ENCODE results near the gene OSMR. TPM values are rescaled to one million over a fixed set of nuclear protein-coding genes. Genes with fewer than 3 reads are reported as not detected.

The OSMR gene
- total and polyA plus RNA-seq, 2 experiments from 2014 or later, result 1.5 to 2.6 TPM

- no peak for TF ChIP-seq ZNF462 (CRISPR knock-in tag; IDR thresholded peaks at IDR 0.05)
Measured at GRCh38 chr5:38806775-38807258, 39.0 kb upstream of the OSMR start (continued).

DNA sequence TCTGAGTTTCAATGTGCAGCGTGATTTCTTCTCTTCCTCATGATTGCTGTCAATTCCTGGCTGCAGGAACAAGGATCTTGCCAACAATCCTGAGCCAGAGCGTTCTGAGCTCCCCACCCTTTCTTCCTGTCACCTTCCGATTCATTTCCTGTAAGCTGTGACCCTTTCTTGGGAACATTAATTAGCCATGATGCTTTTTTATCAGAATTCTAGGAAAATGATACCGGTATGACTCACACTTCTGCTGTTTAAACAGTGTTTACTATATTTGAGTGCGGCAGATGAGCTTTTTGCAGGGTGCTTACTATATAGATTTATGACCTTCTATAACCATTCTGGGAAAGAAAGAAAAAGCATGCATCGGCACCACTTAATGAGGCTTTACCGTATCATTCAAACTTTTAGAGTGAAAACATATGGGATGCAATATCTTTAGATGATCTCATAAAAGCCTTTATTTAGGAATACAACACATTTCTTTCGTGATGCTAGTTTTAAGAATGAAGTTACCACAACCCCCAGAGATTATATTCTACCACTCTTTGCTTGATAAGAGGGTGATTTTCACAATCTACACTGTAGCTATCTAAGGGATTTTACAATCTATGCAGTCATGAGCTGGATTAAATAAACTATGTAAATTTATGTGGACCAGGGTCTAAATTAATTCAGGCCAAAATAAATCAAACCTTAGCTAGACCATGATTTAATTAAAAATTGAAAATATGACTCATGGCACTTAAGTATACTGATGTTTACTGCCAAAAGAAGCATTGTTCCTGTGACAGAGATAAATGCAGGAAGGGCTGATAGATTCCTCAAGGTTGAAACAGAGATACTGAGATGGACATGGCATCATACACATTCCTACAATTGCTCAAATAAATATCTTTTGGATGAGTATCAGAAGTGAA, 38.0 kb upstream of the OSMR start:
- H3K27ac ChIP-seq (ENCODE audit: low read depth), result no peak overlapping the region

More for the DNA sequence above, 38.0 kb upstream of the OSMR start:
- Histone ChIP-seq H3F3A (replicated peaks; ENCODE audit: low read depth) (no peaks in the 10 kb centered on the region), H3K36me3 (ENCODE audit: insufficient read depth) (no peaks in the 10 kb centered on the region), H4K20me1 (replicated peaks; ENCODE audit: insufficient read depth) (no peaks in the 10 kb centered on the region), H3K4me2 (no peak overlapping the region), H3K4me3 (no peak overlapping the region), H3K79me2 (replicated peaks; ENCODE audit: insufficient read depth) (no peaks in the 10 kb centered on the region), H2AFZ (no peak overlapping the region), H3K27me3 (ENCODE audit: insufficient read depth) (peaks cover 4% of the 10 kb centered on the region; the same call in 1 of the 2 replicates), H3K9me2 (ENCODE audit: insufficient read depth) (no peaks in the 10 kb centered on the region), H3K4me1 (ENCODE audit: insufficient read depth) (no peaks in the 10 kb centered on the region)
- H3K9me3 Mint-ChIP-seq, result peaks cover 9% of the 10 kb centered on the region; the same call in 1 of the 3 replicates
- TF ChIP-seq JUNB (IDR thresholded peaks at IDR 0.05; ENCODE audit: unreplicated experiment) (no peak), NANOG (IDR thresholded peaks at IDR 0.05; ENCODE audit: borderline replicate concordance) (no peak)
- ATAC-seq, result no peak
- DNase-seq (ENCODE audit: low spot score), result no peak
- H3K4me1 Mint-ChIP-seq, result peaks cover 7% of the 10 kb centered on the region; the same call in 2 of the 3 replicates
- H3K27ac Mint-ChIP-seq, result no peak overlapping the region
- peaks cover 5% of the 10 kb centered on the region for H3K27me3 Mint-ChIP-seq (ENCODE audit: insufficient read depth, low read depth, poor library complexity)
- no peaks in the 10 kb centered on the region for H3K36me3 Mint-ChIP-seq (ENCODE audit: low read depth)
- H3K4me3 Mint-ChIP-seq, result no peak overlapping the region

Measured in GM23338 (cell line).